Liver (tissue), 9 donors: ENCODE data around the gene C16orf86. TPM values are rescaled to one million over a fixed set of nuclear protein-coding genes. Genes with fewer than 3 reads are reported as not detected.

ENCODE experiments used
- DNase-seq: peaks from one replicate; pipeline ENCODE4 v3.0.0-alpha.2; 2017; ENCODE audit warnings: low spot score
- H3K27ac ChIP-seq, 2 donors: one replicate each; pipeline ENCODE4 v1.7.0; 2013; ENCODE audit warnings: inconsistent platforms in 2 of 2, low read length in 2 of 2, control low read depth in 1 of 2, low read depth in 1 of 2, mild to moderate bottlenecking in 1 of 2
- H3K27me3 ChIP-seq, 4 donors: one replicate each; pipeline versions ENCODE4 v1.6.1 to v1.7.0; 2013; ENCODE audit warnings: low read length in 3 of 4, inconsistent platforms in 1 of 4, mild to moderate bottlenecking in 1 of 4, moderate library complexity in 1 of 4; ENCODE audit not compliant: control insufficient read depth in 4 of 4, insufficient read depth in 4 of 4
- H3K36me3 ChIP-seq, 4 donors: one replicate each; pipeline versions ENCODE4 v1.6.1 to v1.7.0; 2013; ENCODE audit warnings: low read length in 3 of 4, mild to moderate bottlenecking in 3 of 4, low read depth in 1 of 4, moderate library complexity in 1 of 4; ENCODE audit not compliant: control insufficient read depth in 4 of 4, insufficient read depth in 3 of 4
- H3K4me1 ChIP-seq, 4 donors: one replicate each; pipeline versions ENCODE4 v1.6.1 to v1.7.0; 2013; ENCODE audit warnings: low read length in 3 of 4, mild to moderate bottlenecking in 3 of 4, moderate library complexity in 1 of 4; ENCODE audit not compliant: control insufficient read depth in 4 of 4, insufficient read depth in 4 of 4
- H3K4me3 ChIP-seq, 3 donors: one replicate each; pipeline versions ENCODE4 v1.6.1 to v1.7.0; 2013; ENCODE audit warnings: low read length in 3 of 3, control low read depth in 1 of 3, low read depth in 1 of 3, mild to moderate bottlenecking in 1 of 3
- H3K9ac ChIP-seq, 2 donors: one replicate each; pipeline ENCODE4 v1.7.0; 2013; ENCODE audit warnings: low read length in 2 of 2, mild to moderate bottlenecking in 2 of 2, moderate library complexity in 2 of 2, control low read depth in 1 of 2, low read depth in 1 of 2
- H3K9me3 ChIP-seq, 4 donors: one replicate each; pipeline versions ENCODE4 v1.6.1 to v1.7.0; 2013; ENCODE audit warnings: low read length in 3 of 4; ENCODE audit not compliant: control insufficient read depth in 4 of 4
- ATF3 ChIP-seq: IDR thresholded peaks from 2 replicates; pipeline ENCODE4 v1.6.1; 2016; ENCODE audit warnings: antibody characterized with exemption
- CTCF ChIP-seq: fragments of 150-350 bp; IDR thresholded peaks from 2 replicates; pipeline ENCODE4 v1.5.1; 2017; ENCODE audit warnings: improper control_type of control experiment, low read depth, low read length; ENCODE audit not compliant: missing input control
- EGR1 ChIP-seq, 2 donors: IDR thresholded peaks; 2 replicates each; pipeline ENCODE4 v1.6.1; 2016 to 2018; ENCODE audit warnings: antibody characterized with exemption in 2 of 2, low read depth in 2 of 2
- FOXA1 ChIP-seq: IDR thresholded peaks from 2 replicates; pipeline ENCODE4 v1.6.1; 2016; ENCODE audit warnings: antibody characterized with exemption
- FOXA2 ChIP-seq: IDR thresholded peaks from 2 replicates; pipeline ENCODE4 v1.6.1; 2016; ENCODE audit warnings: antibody characterized with exemption
- GABPA ChIP-seq, 2 donors: IDR thresholded peaks in 1 of 2; conservative IDR thresholded peaks in 1 of 2; 2 replicates each; pipeline ENCODE4 v1.6.1; 2016; ENCODE audit warnings: antibody characterized with exemption in 2 of 2, mild to moderate bottlenecking in 1 of 2, moderate library complexity in 1 of 2
- HNF4A ChIP-seq, 2 donors: conservative IDR thresholded peaks; 2 replicates each; pipeline ENCODE4 v1.6.1; 2016; ENCODE audit warnings: antibody characterized with exemption in 2 of 2, mild to moderate bottlenecking in 2 of 2
- JUND ChIP-seq, 2 donors: IDR thresholded peaks; 2 replicates each; pipeline ENCODE4 v1.6.1; 2016; ENCODE audit warnings: antibody characterized with exemption in 2 of 2
- MAX ChIP-seq: IDR thresholded peaks from 2 replicates; pipeline ENCODE4 v1.6.1; 2016; ENCODE audit warnings: antibody characterized with exemption
- NR2F2 ChIP-seq: IDR thresholded peaks from 2 replicates; pipeline ENCODE4 v1.6.1; 2016; ENCODE audit warnings: antibody characterized with exemption
- RAD21 ChIP-seq, 2 donors: IDR thresholded peaks; 2 replicates each; pipeline ENCODE4 v1.6.1; 2016; ENCODE audit warnings: antibody characterized with exemption in 2 of 2, mild to moderate bottlenecking in 2 of 2
- REST ChIP-seq: IDR thresholded peaks from 2 replicates; pipeline ENCODE4 v1.6.1; 2016; ENCODE audit warnings: antibody characterized with exemption, mild to moderate bottlenecking
- RXRA ChIP-seq, 2 donors: IDR thresholded peaks; 2 replicates each; pipeline ENCODE4 v1.6.1; 2017 to 2018; ENCODE audit warnings: antibody characterized with exemption in 2 of 2, mild to moderate bottlenecking in 1 of 2
- SP1 ChIP-seq: IDR thresholded peaks from 2 replicates; pipeline ENCODE4 v1.6.1; 2018; ENCODE audit warnings: antibody characterized with exemption, mild to moderate bottlenecking
- TAF1 ChIP-seq: conservative IDR thresholded peaks from 2 replicates; pipeline ENCODE4 v1.6.1; 2016; ENCODE audit warnings: antibody characterized with exemption, mild to moderate bottlenecking
- WGBS: extraction: QIAGEN DNeasy Blood & Tissue Kit; methylation state at CpG from one replicate; pipeline ENCODE4 v1.1.7; 2013; 5-methylcytosine and 5-hydroxymethylcytosine counted together
- polyA plus RNA-seq, 2 donors: library from polyadenylated mRNA; stranded (reverse) in 1 of 2; unstranded in 1 of 2; fragments of 200-250 nt in 1 of 2; fragments of >200 nt in 1 of 2; fragmentation: Nextera tagmentation in 1 of 2; extraction: Ambion mirVana in 1 of 2; gene quantifications; one replicate each; pipeline versions ENCODE4 v1.2.1 to v1.2.3, GENCODE V29; 2013 to 2015
- total RNA-seq, 2 donors: library from RNA; depleted of rRNA; stranded (reverse); fragments of >200 nt; gene quantifications; one replicate each; pipeline ENCODE4 v1.2.3, GENCODE V29; 2014
- donor health status: healthy.
- donor health status: healthy.
- donor health status: healthy.
- donor health status: healthy.
- donor health status: healthy.

Gene C16orf86
- total and polyA plus RNA-seq, 4 donors = 1.2 to 2.6 (median 2.1) TPM

GRCh38 chr16:67708368-67708771 lies 41.8 kb downstream of the C16orf86 start:
- no peak overlapping the region for H3K4me3 ChIP-seq
- H3K9me3 ChIP-seq = no peaks in the 10 kb centered on the region
- no peak for DNase-seq
- H3K4me1 ChIP-seq = peaks cover 7 to 30% (median 9%) of the 10 kb centered on the region in 4 donors
- H3K27ac ChIP-seq = no peak overlapping the region
- no peaks in the 10 kb centered on the region for H3K27me3 ChIP-seq
- no peak overlapping the region for H3K9ac ChIP-seq
- 71% methylated on average over 2 of the region's 2 CpGs for WGBS
- TF ChIP-seq ATF3 = no peak
- TF ChIP-seq FOXA2 = no peak
- TF ChIP-seq RXRA (IDR thresholded peaks at IDR 0.05) = no peak
- TF ChIP-seq FOXA1 = no peak
- no peak for TF ChIP-seq NR2F2
- H3K36me3 ChIP-seq = peaks cover 0 to 5% (median 0%) of the 10 kb centered on the region in 4 donors

GRCh38 chr16:67709050-67709449 lies 42.4 kb downstream of the C16orf86 start:
- Histone ChIP-seq H3K4me3 (no peak overlapping the region), H3K27ac (no peak overlapping the region), H3K27me3 (no peaks in the 10 kb centered on the region), H3K9me3 (no peaks in the 10 kb centered on the region), H3K9ac (no peak overlapping the region), H3K36me3 (peaks cover 0 to 4% (median 0%) of the 10 kb centered on the region in 4 donors), H3K4me1 (peaks cover 4 to 29% (median 10%) of the 10 kb centered on the region in 4 donors)
- no peak for TF ChIP-seq FOXA1
- no peak for TF ChIP-seq MAX
- peak; percentile 15 to 20 for TF ChIP-seq HNF4A (conservative IDR thresholded peaks at IDR 0.05)
- TF ChIP-seq EGR1 (IDR thresholded peaks at IDR 0.05; ENCODE audit: low read depth in 2 of 2) = no peak
- DNase-seq = no peak
- WGBS = 98% methylated on average over 1 of the region's 1 CpG

GRCh38 chr16:67710607-67711006 lies 44.0 kb downstream of the C16orf86 start:
- WGBS = 95% methylated on average over 6 of the region's 6 CpGs
- TF ChIP-seq TAF1 (no peak), NR2F2 (no peak), JUND (IDR thresholded peaks at IDR 0.05) (no peak)
- Histone ChIP-seq H3K4me3 (no peak overlapping the region), H3K27me3 (no peaks in the 10 kb centered on the region), H3K4me1 (peaks cover 5 to 29% (median 16%) of the 10 kb centered on the region in 4 donors), H3K36me3 (peaks cover 0 to 4% (median 0%) of the 10 kb centered on the region in 4 donors), H3K9ac (no peak overlapping the region), H3K27ac (no peak overlapping the region), H3K9me3 (no peaks in the 10 kb centered on the region)
- DNase-seq = no peak

GRCh38 chr16:67713647-67714273 lies 47.1 kb downstream of the C16orf86 start:
- Histone ChIP-seq H3K9ac (no peak overlapping the region), H3K4me3 (no peak overlapping the region), H3K27me3 (no peaks in the 10 kb centered on the region), H3K36me3 (peaks cover 0 to 4% (median 0%) of the 10 kb centered on the region in 4 donors), H3K4me1 (peaks cover 5 to 52% (median 32%) of the 10 kb centered on the region in 4 donors), H3K27ac (no peak overlapping the region), H3K9me3 (no peaks in the 10 kb centered on the region)
- 55% methylated on average over 5 of the region's 5 CpGs for WGBS
- DNase-seq = no peak
- TF ChIP-seq CTCF = no peak
- no peak for TF ChIP-seq REST
- TF ChIP-seq FOXA1 = no peak
- TF ChIP-seq RAD21 (IDR thresholded peaks at IDR 0.05) = no peak
- TF ChIP-seq MAX = no peak
- TF ChIP-seq GABPA (IDR thresholded peaks at IDR 0.05 in 1 of 2, conservative IDR thresholded peaks at IDR 0.05 in 1 of 2) = no peak
- TF ChIP-seq SP1 = no peak
